SK-N-SH treated with all-trans-retinoic acid at 6 μM for 48 hours (cell line): ENCODE measurements around the gene CHAF1B.

Experiments
- ATAC-seq: fragments of 200-7000 bp; cut with Tn5 transposase; 3 replicates; pipeline ENCODE4 v1.9.1; 2020; ENCODE audit warnings: mild to moderate bottlenecking, moderate library complexity
- ARNTL ChIP-seq: fragments of 450-650 bp; formaldehyde crosslinking; IDR thresholded peaks from 2 replicates; pipeline ENCODE4 v1.5.0; 2020; ENCODE audit warnings: low read depth, mild to moderate bottlenecking, moderate library complexity, borderline replicate concordance
- BACH2 ChIP-seq: fragments of 250-450 bp; sonication (Bioruptor Pico); IDR thresholded peaks from 2 replicates; pipeline ENCODE4 v1.9.0; 2021; ENCODE audit warnings: mild to moderate bottlenecking, borderline replicate concordance
- CSDC2 ChIP-seq: fragments of 250-450 bp; sonication (Bioruptor Pico); IDR thresholded peaks from 2 replicates; pipeline ENCODE4 v1.5.0; 2020; ENCODE audit warnings: mild to moderate bottlenecking, moderate library complexity
- ESRRG ChIP-seq: fragments of 250-450 bp; sonication (Bioruptor Pico); IDR thresholded peaks from 2 replicates; pipeline ENCODE4 v1.6.1; 2021; ENCODE audit warnings: mild to moderate bottlenecking
- GLIS3 ChIP-seq: fragments of 250-450 bp; sonication (Bioruptor Pico); IDR thresholded peaks from 2 replicates; pipeline ENCODE4 v1.5.0; 2020; ENCODE audit warnings: mild to moderate bottlenecking, moderate library complexity
- ISL1 ChIP-seq: fragments of 250-450 bp; sonication (Bioruptor Pico); IDR thresholded peaks from 2 replicates; pipeline ENCODE4 v2.1.2; 2022; ENCODE audit warnings: mild to moderate bottlenecking, moderate library complexity
- OSR1 ChIP-seq: fragments of 250-450 bp; sonication (Bioruptor Pico); IDR thresholded peaks from 2 replicates; pipeline ENCODE4 v1.8.0; 2022; ENCODE audit warnings: moderate library complexity, mild to moderate bottlenecking, inconsistent platforms
- PPARA ChIP-seq: fragments of 250-450 bp; sonication (Bioruptor Pico); IDR thresholded peaks from 2 replicates; pipeline ENCODE4 v1.5.0; 2020; ENCODE audit warnings: mild to moderate bottlenecking, borderline replicate concordance
- RARB ChIP-seq: fragments of 250-450 bp; sonication (Bioruptor Pico); IDR thresholded peaks from 2 replicates; pipeline ENCODE4 v1.8.0; 2021; ENCODE audit warnings: mild to moderate bottlenecking, moderate library complexity
- SNAI2 ChIP-seq: fragments of 250-450 bp; sonication (Bioruptor Pico); IDR thresholded peaks from 2 replicates; pipeline ENCODE4 v1.5.0; 2020; ENCODE audit warnings: mild to moderate bottlenecking, moderate library complexity
- TCF4 ChIP-seq: fragments of 250-450 bp; sonication (Bioruptor Pico); IDR thresholded peaks from 2 replicates; pipeline ENCODE4 v1.8.0; 2021; ENCODE audit warnings: mild to moderate bottlenecking, moderate library complexity, borderline replicate concordance
- ZC3H10 ChIP-seq: fragments of 250-450 bp; sonication (Bioruptor Pico); IDR thresholded peaks from 2 replicates; pipeline ENCODE4 v1.5.1; 2021; ENCODE audit warnings: mild to moderate bottlenecking, moderate library complexity
- ZFP3 ChIP-seq: fragments of 250-450 bp; sonication (Bioruptor Pico); IDR thresholded peaks from 2 replicates; pipeline ENCODE4 v1.5.0; 2020; ENCODE audit warnings: mild to moderate bottlenecking, moderate library complexity
- ZFP30 ChIP-seq: fragments of 450-650 bp; formaldehyde crosslinking; IDR thresholded peaks from 2 replicates; pipeline ENCODE4 v1.5.0; 2022; ENCODE audit warnings: mild to moderate bottlenecking, moderate library complexity
- ZNF565 ChIP-seq: fragments of 450-650 bp; formaldehyde crosslinking; conservative IDR thresholded peaks from 2 replicates; pipeline ENCODE4 v1.5.0; 2020; ENCODE audit warnings: low read depth, mild to moderate bottlenecking, moderate library complexity
- ZNF70 ChIP-seq: fragments of 450-650 bp; formaldehyde crosslinking; IDR thresholded peaks from 2 replicates; pipeline ENCODE4 v1.5.0; 2020; ENCODE audit warnings: mild to moderate bottlenecking, moderate library complexity
- ZNF8 ChIP-seq: fragments of 450-650 bp; formaldehyde crosslinking; IDR thresholded peaks from 2 replicates; pipeline ENCODE4 v1.5.0; 2020; ENCODE audit warnings: mild to moderate bottlenecking, moderate library complexity
- TF ChIP-seq, protein P1 (sequence below): fragments of 250-450 bp; sonication (Bioruptor Pico); IDR thresholded peaks from 2 replicates; pipeline ENCODE4 v1.8.0; 2020; ENCODE audit warnings: mild to moderate bottlenecking, moderate library complexity, borderline replicate concordance
- TF ChIP-seq, protein P2 (sequence below): fragments of 250-450 bp; sonication (Bioruptor Pico); IDR thresholded peaks from 2 replicates; pipeline ENCODE4 v1.8.0; 2021; ENCODE audit warnings: low read depth, mild to moderate bottlenecking, moderate library complexity, borderline replicate concordance
- TF ChIP-seq, protein P3 (sequence below): fragments of 250-450 bp; sonication (Bioruptor Pico); IDR thresholded peaks from 2 replicates; pipeline ENCODE4 v1.5.1; 2020; ENCODE audit warnings: low read depth, mild to moderate bottlenecking, moderate library complexity
- TF ChIP-seq, protein P4 (sequence below): fragments of 250-450 bp; sonication (Bioruptor Pico); IDR thresholded peaks from 2 replicates; pipeline ENCODE4 v1.5.1; 2021; ENCODE audit warnings: mild to moderate bottlenecking, moderate library complexity

The CHAF1B gene

DNA sequence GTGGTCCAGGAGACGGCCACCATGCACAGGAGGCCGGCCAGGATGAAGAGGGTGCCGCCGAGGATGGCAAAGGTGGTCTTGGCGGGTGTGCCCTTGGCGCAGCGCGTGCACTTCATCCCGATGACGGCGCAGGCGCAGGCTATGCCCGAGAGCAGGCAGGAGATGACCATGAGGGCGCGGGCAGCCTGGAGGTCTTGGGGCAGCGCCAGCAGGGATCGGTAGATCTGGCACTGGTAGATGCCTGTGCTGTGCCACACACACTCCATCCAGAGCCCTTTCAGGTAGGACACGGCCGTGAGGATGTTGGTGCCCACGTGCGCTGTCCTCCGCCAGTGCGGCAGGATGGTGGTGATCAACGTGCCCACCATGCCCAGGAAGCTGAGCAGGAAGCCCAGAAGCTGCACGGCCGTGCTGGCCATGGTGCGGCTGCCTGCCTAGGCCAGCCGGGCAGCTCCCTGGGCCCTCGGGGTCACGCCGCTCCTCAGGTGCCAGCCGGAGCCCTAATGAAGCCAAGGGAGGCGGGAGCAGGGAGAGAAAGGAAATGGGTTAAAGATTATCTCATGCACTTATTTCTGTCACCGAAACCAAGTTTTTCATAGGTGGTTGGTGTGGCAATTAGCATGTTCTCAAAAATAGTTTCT lies 76.2 kb downstream of the CHAF1B start:
- TF ChIP-seq, protein P1, sequence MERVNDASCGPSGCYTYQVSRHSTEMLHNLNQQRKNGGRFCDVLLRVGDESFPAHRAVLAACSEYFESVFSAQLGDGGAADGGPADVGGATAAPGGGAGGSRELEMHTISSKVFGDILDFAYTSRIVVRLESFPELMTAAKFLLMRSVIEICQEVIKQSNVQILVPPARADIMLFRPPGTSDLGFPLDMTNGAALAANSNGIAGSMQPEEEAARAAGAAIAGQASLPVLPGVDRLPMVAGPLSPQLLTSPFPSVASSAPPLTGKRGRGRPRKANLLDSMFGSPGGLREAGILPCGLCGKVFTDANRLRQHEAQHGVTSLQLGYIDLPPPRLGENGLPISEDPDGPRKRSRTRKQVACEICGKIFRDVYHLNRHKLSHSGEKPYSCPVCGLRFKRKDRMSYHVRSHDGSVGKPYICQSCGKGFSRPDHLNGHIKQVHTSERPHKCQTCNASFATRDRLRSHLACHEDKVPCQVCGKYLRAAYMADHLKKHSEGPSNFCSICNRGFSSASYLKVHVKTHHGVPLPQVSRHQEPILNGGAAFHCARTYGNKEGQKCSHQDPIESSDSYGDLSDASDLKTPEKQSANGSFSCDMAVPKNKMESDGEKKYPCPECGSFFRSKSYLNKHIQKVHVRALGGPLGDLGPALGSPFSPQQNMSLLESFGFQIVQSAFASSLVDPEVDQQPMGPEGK (CRISPR knock-in tag), result no peak
- TF ChIP-seq ZNF8 (CRISPR knock-in tag) (no peak), GLIS3 (CRISPR knock-in tag) (no peak), OSR1 (CRISPR knock-in tag) (no peak), PPARA (CRISPR knock-in tag) (no peak), ZC3H10 (CRISPR knock-in tag) (no peak), TCF4 (CRISPR knock-in tag) (no peak), ARNTL (CRISPR knock-in tag) (no peak), RARB (CRISPR knock-in tag) (no peak), ZFP30 (no peak), ZNF70 (CRISPR knock-in tag) (no peak), CSDC2 (CRISPR knock-in tag) (no peak), ZFP3 (no peak), BACH2 (CRISPR knock-in tag) (no peak), ZNF565 (CRISPR knock-in tag) (no peak)
- TF ChIP-seq, protein P2, sequence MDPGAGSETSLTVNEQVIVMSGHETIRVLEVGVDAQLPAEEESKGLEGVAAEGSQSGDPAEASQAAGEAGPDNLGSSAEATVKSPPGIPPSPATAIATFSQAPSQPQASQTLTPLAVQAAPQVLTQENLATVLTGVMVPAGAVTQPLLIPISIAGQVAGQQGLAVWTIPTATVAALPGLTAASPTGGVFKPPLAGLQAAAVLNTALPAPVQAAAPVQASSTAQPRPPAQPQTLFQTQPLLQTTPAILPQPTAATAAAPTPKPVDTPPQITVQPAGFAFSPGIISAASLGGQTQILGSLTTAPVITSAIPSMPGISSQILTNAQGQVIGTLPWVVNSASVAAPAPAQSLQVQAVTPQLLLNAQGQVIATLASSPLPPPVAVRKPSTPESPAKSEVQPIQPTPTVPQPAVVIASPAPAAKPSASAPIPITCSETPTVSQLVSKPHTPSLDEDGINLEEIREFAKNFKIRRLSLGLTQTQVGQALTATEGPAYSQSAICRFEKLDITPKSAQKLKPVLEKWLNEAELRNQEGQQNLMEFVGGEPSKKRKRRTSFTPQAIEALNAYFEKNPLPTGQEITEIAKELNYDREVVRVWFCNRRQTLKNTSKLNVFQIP (CRISPR knock-in tag), result no peak
- TF ChIP-seq, protein P3, sequence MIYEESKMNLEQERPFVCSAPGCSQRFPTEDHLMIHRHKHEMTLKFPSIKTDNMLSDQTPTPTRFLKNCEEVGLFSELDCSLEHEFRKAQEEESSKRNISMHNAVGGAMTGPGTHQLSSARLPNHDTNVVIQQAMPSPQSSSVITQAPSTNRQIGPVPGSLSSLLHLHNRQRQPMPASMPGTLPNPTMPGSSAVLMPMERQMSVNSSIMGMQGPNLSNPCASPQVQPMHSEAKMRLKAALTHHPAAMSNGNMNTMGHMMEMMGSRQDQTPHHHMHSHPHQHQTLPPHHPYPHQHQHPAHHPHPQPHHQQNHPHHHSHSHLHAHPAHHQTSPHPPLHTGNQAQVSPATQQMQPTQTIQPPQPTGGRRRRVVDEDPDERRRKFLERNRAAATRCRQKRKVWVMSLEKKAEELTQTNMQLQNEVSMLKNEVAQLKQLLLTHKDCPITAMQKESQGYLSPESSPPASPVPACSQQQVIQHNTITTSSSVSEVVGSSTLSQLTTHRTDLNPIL (CRISPR knock-in tag), result no peak
- TF ChIP-seq, protein P4, sequence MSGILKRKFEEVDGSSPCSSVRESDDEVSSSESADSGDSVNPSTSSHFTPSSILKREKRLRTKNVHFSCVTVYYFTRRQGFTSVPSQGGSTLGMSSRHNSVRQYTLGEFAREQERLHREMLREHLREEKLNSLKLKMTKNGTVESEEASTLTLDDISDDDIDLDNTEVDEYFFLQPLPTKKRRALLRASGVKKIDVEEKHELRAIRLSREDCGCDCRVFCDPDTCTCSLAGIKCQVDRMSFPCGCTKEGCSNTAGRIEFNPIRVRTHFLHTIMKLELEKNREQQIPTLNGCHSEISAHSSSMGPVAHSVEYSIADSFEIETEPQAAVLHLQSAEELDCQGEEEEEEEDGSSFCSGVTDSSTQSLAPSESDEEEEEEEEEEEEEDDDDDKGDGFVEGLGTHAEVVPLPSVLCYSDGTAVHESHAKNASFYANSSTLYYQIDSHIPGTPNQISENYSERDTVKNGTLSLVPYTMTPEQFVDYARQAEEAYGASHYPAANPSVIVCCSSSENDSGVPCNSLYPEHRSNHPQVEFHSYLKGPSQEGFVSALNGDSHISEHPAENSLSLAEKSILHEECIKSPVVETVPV, result no peak
- ATAC-seq, result no peak

DNA sequence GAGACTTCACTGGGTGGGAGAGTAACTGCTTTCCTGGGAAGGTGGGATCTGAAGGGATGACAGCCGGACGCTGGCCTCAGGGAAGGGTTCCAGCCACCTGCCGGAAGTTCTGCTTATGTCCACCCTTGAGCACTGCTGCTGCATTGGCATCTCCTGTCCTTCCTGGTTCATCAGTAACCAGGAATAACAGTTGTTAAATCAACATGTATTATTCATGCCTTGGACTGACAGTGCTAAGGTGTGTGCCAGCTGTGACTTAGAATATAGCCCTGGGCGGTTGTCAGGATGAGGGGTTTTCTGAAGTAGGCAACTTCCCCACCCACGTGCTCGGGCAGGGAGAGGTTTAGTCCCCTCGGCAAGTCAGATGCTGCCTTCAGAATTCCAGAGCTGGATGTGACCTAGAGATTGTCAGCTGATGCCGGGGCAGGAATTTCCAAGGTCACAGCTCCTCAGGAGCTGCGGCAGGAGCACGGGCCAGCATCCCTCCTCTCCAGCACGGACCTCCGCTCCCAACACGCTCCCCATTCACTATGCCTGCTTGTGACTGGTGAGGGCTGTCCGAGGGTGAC lies 76.8 kb downstream of the CHAF1B start:
- no peak for ATAC-seq
- TF ChIP-seq ZC3H10 (CRISPR knock-in tag), result no peak
- no peak for TF ChIP-seq GLIS3 (CRISPR knock-in tag)
- TF ChIP-seq, protein P3 (CRISPR knock-in tag), result no peak
- TF ChIP-seq BACH2 (CRISPR knock-in tag), result no peak
- TF ChIP-seq ESRRG (CRISPR knock-in tag), result no peak
- TF ChIP-seq ISL1 (CRISPR knock-in tag), result no peak

DNA sequence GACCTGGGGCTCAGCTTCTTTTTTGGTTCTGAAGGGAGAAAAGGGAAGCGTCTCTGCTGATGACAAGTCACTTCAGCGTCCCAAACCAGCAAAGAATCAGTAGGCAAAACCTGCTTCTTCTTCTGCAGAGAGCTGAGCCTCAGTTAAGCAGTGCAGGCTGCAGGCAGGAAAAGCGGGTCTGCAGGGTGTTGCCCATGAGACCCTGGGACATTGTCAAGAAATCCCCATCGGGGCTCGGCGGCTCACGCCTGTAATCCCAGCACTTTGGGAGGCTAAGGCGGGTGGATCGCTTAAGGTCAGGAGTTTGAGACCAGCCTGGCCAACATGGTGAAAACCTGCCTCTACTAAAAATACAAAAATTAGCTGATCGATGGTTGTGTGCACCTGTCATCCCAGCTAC lies 78.0 kb downstream of the CHAF1B start:
- ATAC-seq, result no peak
- TF ChIP-seq ZC3H10 (CRISPR knock-in tag) (no peak), RARB (CRISPR knock-in tag) (no peak), ZNF70 (CRISPR knock-in tag) (no peak), BACH2 (CRISPR knock-in tag) (no peak), ZNF8 (CRISPR knock-in tag) (no peak), ARNTL (CRISPR knock-in tag) (no peak), SNAI2 (CRISPR knock-in tag) (no peak), ISL1 (CRISPR knock-in tag) (no peak), ZNF565 (CRISPR knock-in tag) (no peak), ESRRG (CRISPR knock-in tag) (no peak), ZFP30 (no peak)
- TF ChIP-seq, protein P4, result no peak
- TF ChIP-seq, protein P1 (CRISPR knock-in tag), result no peak
- TF ChIP-seq, protein P2 (CRISPR knock-in tag), result no peak
